Heart left ventricle (tissue), 13 donors: ENCODE measurements around the gene APOA1.

Experiments
- CTCF ChIP-seq, 12 donors: fragments of 200-600 bp; sonication (generic) in 4 of 12; IDR thresholded peaks; one replicate each; pipeline versions ENCODE4 v1.5.0 to v1.8.0; 2018 to 2022; ENCODE audit warnings: antibody characterized with exemption in 12 of 12, mild to moderate bottlenecking in 5 of 12
- POLR2A ChIP-seq, 2 donors: fragments of 450-650 bp; IDR thresholded peaks; one replicate each; pipeline ENCODE4 v1.6.1; 2017; ENCODE audit warnings: antibody characterized with exemption in 2 of 2, mild to moderate bottlenecking in 2 of 2, moderate library complexity in 2 of 2
- donor health status: ischemic (EF 13 %, LVEDD 7.1; RV severe dilation, severe dysfunction).
- donor health status: DM: no; HTN: yes; CAD: no.
- donor health status: DM: no; HTN: no; CAD: no.
- donor health status: ischemic (EF 25% LVEDD 6.9; RV normal size, moderate dysfunction).
- donor health status: ischemic (EF 25% LVEDD 5.7; RV mildly dilated, moderate dysfunction).
- donor health status: ischemic (EF 35%, LVEDD 5.7; RV mildly dilated, moderate dysfunction).
- donor health status: nonischemic (EF 11% LVEDD 7.7; RV severe dilation, severe dysfunction).
- donor health status: DM: yes; HTN: yes; CAD: no.
- donor health status: PGD.
- donor health status: ischemic (EF 29% LVEDD 5.4; RV normal size, mild dysfunction).
- donor health status: nonischemic (EF 23%, LVEDD 6.1; RV moderate dilation, normal function).

GRCh38 chr11:116786966-116787365 lies 50.5 kb downstream of the APOA1 start:
- TF ChIP-seq CTCF (IDR thresholded peaks at IDR 0.05): no peak
- TF ChIP-seq POLR2A (IDR thresholded peaks at IDR 0.05): no peak
